Endothelial cell (in vitro differentiated cells): ENCODE measurements around the gene LRRC14B. TPM values are rescaled to one million over a fixed set of nuclear protein-coding genes. Genes with fewer than 3 reads are reported as not detected.

Experiments used
- DNase-seq: peaks from one replicate; pipeline ENCODE4 v3.0.0; 2021; ENCODE audit warnings: low spot score
- H3K27ac Mint-ChIP-seq: one replicate; pipeline ENCODE4 v1.8.0; 2021; ENCODE audit warnings: mixed read lengths, inconsistent platforms; ENCODE audit not compliant: unreplicated experiment
- H3K27me3 Mint-ChIP-seq: one replicate; pipeline ENCODE4 v1.8.0; 2021; ENCODE audit warnings: mild to moderate bottlenecking, moderate library complexity, mixed read lengths, inconsistent platforms; ENCODE audit not compliant: unreplicated experiment
- H3K36me3 Mint-ChIP-seq: one replicate; pipeline ENCODE4 v1.8.0; 2021; ENCODE audit warnings: mild to moderate bottlenecking, low read depth, mixed read lengths, inconsistent platforms; ENCODE audit not compliant: unreplicated experiment
- H3K4me1 Mint-ChIP-seq: one replicate; pipeline ENCODE4 v1.8.0; 2021; ENCODE audit warnings: mild to moderate bottlenecking, mixed read lengths, inconsistent platforms; ENCODE audit not compliant: unreplicated experiment
- H3K4me3 Mint-ChIP-seq: one replicate; pipeline ENCODE4 v1.8.0; 2021; ENCODE audit warnings: mild to moderate bottlenecking, mixed read lengths, inconsistent platforms; ENCODE audit not compliant: unreplicated experiment
- H3K9me3 Mint-ChIP-seq: one replicate; pipeline ENCODE4 v1.8.0; 2021; ENCODE audit warnings: mixed read lengths, inconsistent platforms; ENCODE audit not compliant: unreplicated experiment
- long read RNA-seq: library from polyadenylated mRNA; unstranded; transcript quantifications from one replicate; pipeline ENCODE4 v2.0.0, GENCODE V29; 2020; ENCODE audit not compliant: unreplicated experiment
- total RNA-seq: library from RNA; stranded (reverse); fragmentation: NEBNext Ultra II Directional; extraction: Animal tissue kit (Norgen Biotek cat#: 25700); gene quantifications from one replicate; pipeline ENCODE4 v1.2.1, GENCODE V29; 2021; ENCODE audit not compliant: unreplicated experiment
- TF ChIP-seq, protein P1 (sequence below): fragments of 200-600 bp; sonication (generic); IDR thresholded peaks from one replicate; pipeline ENCODE4 v1.5.0; 2021; ENCODE audit warnings: antibody characterized with exemption; ENCODE audit not compliant: unreplicated experiment

The LRRC14B gene
- total RNA-seq, result not detected
- long read RNA-seq, result 0 reads

DNA sequence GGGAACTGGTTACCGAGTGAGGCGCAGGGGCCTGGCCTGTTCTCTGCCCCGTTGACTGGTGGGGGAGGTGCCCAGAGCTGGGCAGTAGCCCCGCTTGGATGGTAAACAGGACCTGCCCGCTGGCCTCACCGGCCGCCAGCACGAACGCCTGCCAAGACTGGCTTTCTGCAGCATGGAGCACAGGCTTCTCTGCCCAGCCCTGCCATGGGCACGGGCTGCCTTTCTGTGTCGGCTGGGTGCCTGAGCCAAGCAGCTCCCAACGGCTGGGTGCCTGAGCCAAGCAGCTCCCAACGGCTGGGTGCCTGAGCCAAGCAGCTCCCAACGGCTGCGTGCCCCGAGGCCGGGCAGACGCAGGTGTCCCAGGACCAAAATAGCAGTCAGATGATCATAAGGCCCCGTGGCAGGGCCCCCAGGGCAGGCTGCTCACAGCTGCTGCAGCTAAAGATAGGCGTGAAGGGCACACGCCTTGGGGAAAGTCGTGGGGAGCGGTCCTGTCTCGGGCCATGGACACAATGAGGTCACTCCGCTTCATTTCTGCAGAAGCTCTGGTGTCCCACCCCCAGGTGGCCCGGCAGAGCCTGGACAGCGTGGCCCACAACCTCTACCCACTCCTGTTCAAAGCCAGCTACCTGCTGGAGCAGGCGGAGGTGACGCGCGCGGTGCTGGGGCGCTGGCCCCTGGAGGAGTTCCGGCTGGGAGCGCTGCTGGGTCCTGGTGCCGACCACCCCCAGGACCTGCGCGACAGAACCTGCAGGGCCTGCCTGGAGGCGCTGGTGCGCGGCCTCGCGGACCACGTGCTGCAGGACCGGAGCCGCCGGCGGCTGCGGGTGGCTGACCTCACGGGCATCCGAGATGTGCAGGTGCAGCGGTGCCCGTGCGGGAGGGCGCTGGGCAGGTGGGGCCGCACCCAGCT is at the start of gene LRRC14B:
LRRC14B (plus strand) TSS at position 460 of the 913 bp plus-strand sequence; CDS start at position 504, 44 bp downstream.
- H3K9me3 Mint-ChIP-seq, result no peaks in the 10 kb centered on the region
- H3K4me3 Mint-ChIP-seq, result no peak within 1 kb of the TSS
- H3K36me3 Mint-ChIP-seq, result peaks cover 3% of the 10 kb centered on the region
- peaks cover 2% of the 10 kb centered on the region for H3K27me3 Mint-ChIP-seq
- TF ChIP-seq, protein P1, sequence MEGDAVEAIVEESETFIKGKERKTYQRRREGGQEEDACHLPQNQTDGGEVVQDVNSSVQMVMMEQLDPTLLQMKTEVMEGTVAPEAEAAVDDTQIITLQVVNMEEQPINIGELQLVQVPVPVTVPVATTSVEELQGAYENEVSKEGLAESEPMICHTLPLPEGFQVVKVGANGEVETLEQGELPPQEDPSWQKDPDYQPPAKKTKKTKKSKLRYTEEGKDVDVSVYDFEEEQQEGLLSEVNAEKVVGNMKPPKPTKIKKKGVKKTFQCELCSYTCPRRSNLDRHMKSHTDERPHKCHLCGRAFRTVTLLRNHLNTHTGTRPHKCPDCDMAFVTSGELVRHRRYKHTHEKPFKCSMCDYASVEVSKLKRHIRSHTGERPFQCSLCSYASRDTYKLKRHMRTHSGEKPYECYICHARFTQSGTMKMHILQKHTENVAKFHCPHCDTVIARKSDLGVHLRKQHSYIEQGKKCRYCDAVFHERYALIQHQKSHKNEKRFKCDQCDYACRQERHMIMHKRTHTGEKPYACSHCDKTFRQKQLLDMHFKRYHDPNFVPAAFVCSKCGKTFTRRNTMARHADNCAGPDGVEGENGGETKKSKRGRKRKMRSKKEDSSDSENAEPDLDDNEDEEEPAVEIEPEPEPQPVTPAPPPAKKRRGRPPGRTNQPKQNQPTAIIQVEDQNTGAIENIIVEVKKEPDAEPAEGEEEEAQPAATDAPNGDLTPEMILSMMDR, result no peak
- H3K4me1 Mint-ChIP-seq, result no peaks in the 10 kb centered on the region
- DNase-seq, result no peak
- H3K27ac Mint-ChIP-seq, result no peak within 1 kb of the TSS

GRCh38 chr5:141761-142160 is 49.5 kb upstream of the LRRC14B start:
- DNase-seq, result no peak
- Mint-ChIP-seq H3K4me3 (no peak overlapping the region), H3K27ac (no peak overlapping the region)

DNA sequence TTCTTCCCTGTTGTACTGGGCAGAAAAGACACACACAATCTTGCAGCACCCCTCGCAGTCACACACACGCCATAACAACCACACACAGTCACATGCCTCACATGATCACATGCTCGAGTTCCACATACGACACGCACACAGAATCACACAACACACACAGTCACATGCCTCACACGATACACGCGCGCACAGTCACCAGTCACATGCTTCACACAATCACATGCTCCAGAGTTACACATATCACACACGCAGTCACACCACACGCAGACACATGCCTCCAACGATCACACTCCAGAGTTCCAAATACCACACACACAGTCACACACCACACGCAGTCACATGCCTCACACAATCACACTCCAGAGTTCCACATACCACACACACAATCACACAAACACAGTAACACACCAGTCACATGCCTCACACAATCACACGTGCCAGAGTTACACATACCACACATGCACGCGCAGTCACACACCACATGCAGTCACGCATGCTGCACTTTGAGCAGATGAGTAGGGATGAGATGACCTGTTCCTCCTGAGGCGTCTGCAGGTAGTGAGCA is 49.0 kb upstream of the LRRC14B start:
- H3K4me3 Mint-ChIP-seq, result no peak overlapping the region
- H3K4me1 Mint-ChIP-seq, result no peaks in the 10 kb centered on the region
- H3K36me3 Mint-ChIP-seq, result peaks cover 9% of the 10 kb centered on the region
- no peaks in the 10 kb centered on the region for H3K9me3 Mint-ChIP-seq
- H3K27me3 Mint-ChIP-seq, result peaks cover 17% of the 10 kb centered on the region
- DNase-seq, result no peak
- TF ChIP-seq, protein P1, result no peak
- H3K27ac Mint-ChIP-seq, result peak overlapping the region; percentile 37

More at GRCh38 chr5:141761-142160, 49.5 kb upstream of the LRRC14B start:
- peaks cover 19% of the 10 kb centered on the region for H3K27me3 Mint-ChIP-seq
- no peaks in the 10 kb centered on the region for H3K4me1 Mint-ChIP-seq
- TF ChIP-seq, protein P1, result no peak
- H3K9me3 Mint-ChIP-seq, result no peaks in the 10 kb centered on the region
- peaks cover 6% of the 10 kb centered on the region for H3K36me3 Mint-ChIP-seq

- TF ChIP-seq, protein P1, result no peak
- Mint-ChIP-seq H3K27ac (no peak overlapping the region), H3K36me3 (peaks cover 15% of the 10 kb centered on the region), H3K4me1 (no peaks in the 10 kb centered on the region), H3K4me3 (no peak overlapping the region), H3K9me3 (peaks cover 4% of the 10 kb centered on the region), H3K27me3 (peaks cover 17% of the 10 kb centered on the region)
- no peak for DNase-seq
Measured at GRCh38 chr5:143041-143440, 48.3 kb upstream of the LRRC14B start.

- TF ChIP-seq, protein P1, result no peak
- H3K27ac Mint-ChIP-seq, result no peak overlapping the region
- H3K36me3 Mint-ChIP-seq, result peaks cover 15% of the 10 kb centered on the region
Measured at GRCh38 chr5:144941-145340, 46.4 kb upstream of the LRRC14B start.

More at GRCh38 chr5:144941-145340, 46.4 kb upstream of the LRRC14B start:
- no peak for DNase-seq
- H3K4me1 Mint-ChIP-seq, result no peaks in the 10 kb centered on the region
- peaks cover 5% of the 10 kb centered on the region for H3K9me3 Mint-ChIP-seq
- peaks cover 17% of the 10 kb centered on the region for H3K27me3 Mint-ChIP-seq
- no peak overlapping the region for H3K4me3 Mint-ChIP-seq
